ENCODE results near the gene TBC1D32.
"Not testable (repeated sequence)": the region's sequence is repeated elsewhere in the genome, so short reads cannot be mapped to it uniquely, and the experiment has no call there.

TBC1D32 gene

DNA sequence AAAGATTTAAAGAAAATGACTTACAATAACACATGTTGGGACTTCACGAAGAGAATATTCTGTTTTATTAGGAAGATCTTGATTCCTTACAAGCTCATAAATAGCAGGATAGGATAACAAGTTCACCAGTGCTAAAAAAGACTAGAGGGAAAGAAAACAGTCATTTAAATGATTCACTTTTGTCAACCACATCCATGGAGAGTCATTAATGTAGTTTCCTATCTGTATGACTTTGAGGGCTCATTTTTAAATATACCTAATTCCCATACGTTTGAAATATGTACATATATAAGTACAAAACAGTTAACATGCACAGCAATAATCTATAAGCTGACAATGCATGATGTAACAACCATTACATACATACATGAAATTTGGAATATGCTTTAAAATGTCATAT, 111.1 kb downstream of the TBC1D32 start:
- Mint-ChIP-seq H3K4me1 (ENCODE audit: low read depth) (no peaks in the 10 kb centered on the region), H3K27ac (no peak overlapping the region), H3K36me3 (ENCODE audit: low read depth) (peaks cover 46% of the 10 kb centered on the region), H3K27me3 (no peaks in the 10 kb centered on the region), H3K4me3 (no peak overlapping the region), H3K9me3 (peaks cover 7% of the 10 kb centered on the region)
- no peak for DNase-seq

DNA sequence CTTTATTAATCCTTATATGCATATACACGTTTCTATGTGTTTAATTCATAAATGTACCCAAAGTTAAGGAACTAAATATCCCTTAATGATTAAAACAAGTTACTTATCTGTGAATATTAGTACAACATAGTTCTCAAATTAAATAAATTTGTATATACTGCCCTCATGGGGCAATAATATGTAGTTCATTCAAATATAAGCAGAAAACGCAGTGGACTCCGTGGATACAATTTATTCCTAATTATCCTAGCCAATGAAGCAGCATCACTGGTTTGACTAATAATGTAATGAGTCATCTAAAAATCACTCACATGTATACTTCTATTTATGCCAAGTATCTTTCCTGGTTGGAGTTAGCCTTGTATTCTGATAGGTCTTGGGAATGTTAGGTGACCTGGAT, 111.6 kb downstream of the TBC1D32 start:
- Mint-ChIP-seq H3K36me3 (ENCODE audit: low read depth) (peaks cover 51% of the 10 kb centered on the region), H3K27me3 (no peaks in the 10 kb centered on the region), H3K4me1 (ENCODE audit: low read depth) (no peaks in the 10 kb centered on the region), H3K9me3 (peaks cover 10% of the 10 kb centered on the region), H3K4me3 (no peak overlapping the region), H3K27ac (no peak overlapping the region)
- no peak for DNase-seq

- H3K4me1 Mint-ChIP-seq (ENCODE audit: low read depth) = no peaks in the 10 kb centered on the region
- H3K9me3 Mint-ChIP-seq = peaks cover 38% of the 10 kb centered on the region
- H3K4me3 Mint-ChIP-seq = no peak overlapping the region
- peaks cover 90% of the 10 kb centered on the region for H3K36me3 Mint-ChIP-seq (ENCODE audit: low read depth)
- DNase-seq = no peak
- H3K27me3 Mint-ChIP-seq = no peaks in the 10 kb centered on the region
- no peak overlapping the region for H3K27ac Mint-ChIP-seq
These were observed 117.4 kb downstream of the TBC1D32 start for GRCh38 chr6:121216928-121217327.

DNA sequence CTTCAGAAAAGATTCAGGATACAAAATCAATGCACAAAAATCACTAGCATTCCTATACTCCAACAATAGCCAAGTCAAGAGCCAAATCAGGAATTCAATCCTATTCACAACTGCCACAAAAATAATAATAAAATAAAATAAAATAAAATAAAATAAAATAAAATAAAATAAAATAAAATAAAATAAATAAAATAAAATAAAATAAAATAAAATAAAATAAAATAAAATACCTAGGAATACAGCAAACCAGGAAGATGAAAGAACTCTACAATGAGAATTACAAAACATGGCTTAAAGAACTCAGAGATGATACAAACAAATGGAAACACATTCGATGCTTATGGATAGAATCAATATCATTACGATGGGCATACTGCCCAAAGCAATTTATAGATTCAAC, 120.9 kb downstream of the TBC1D32 start:
- H3K36me3 Mint-ChIP-seq (ENCODE audit: low read depth) = peaks cover 79% of the 10 kb centered on the region
- H3K4me1 Mint-ChIP-seq (ENCODE audit: low read depth); H3K27me3 Mint-ChIP-seq; DNase-seq; H3K4me3 Mint-ChIP-seq; H3K27ac Mint-ChIP-seq: not testable (repeated sequence)
- H3K9me3 Mint-ChIP-seq = peaks cover 31% of the 10 kb centered on the region

- Mint-ChIP-seq H3K27me3 (no peaks in the 10 kb centered on the region), H3K4me1 (ENCODE audit: low read depth) (no peaks in the 10 kb centered on the region), H3K36me3 (ENCODE audit: low read depth) (peaks cover 65% of the 10 kb centered on the region), H3K27ac (no peak overlapping the region), H3K9me3 (peaks cover 18% of the 10 kb centered on the region), H3K4me3 (no peak overlapping the region)
- DNase-seq = no peak
These were observed 123.3 kb downstream of the TBC1D32 start for GRCh38 chr6:121210943-121211342.

DNA sequence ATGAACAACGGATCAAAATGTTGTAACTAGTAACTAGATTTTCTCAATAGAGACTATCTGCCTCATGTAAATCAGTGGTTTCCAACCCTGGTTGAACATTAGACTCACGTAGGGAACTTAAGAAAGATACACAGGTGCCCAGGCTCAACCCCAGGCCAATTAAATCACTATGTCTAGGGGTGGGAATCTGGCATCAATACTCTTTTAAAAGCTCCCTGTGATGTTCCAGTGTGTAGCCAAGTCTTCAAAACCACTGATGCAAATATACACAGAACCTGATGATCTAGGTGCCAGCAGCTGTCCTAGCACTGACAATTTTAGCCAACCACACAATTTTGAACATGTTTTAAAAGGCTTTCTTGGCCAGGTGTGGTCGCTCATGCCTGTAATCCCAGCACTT, 128.7 kb downstream of the TBC1D32 start:
- H3K4me1 Mint-ChIP-seq (ENCODE audit: low read depth) = no peaks in the 10 kb centered on the region
- H3K27ac Mint-ChIP-seq = no peak overlapping the region
- H3K36me3 Mint-ChIP-seq (ENCODE audit: low read depth) = peaks cover 29% of the 10 kb centered on the region
- H3K27me3 Mint-ChIP-seq = no peaks in the 10 kb centered on the region
- H3K4me3 Mint-ChIP-seq = no peak overlapping the region
- no peak for DNase-seq
- H3K9me3 Mint-ChIP-seq = no peaks in the 10 kb centered on the region

DNA sequence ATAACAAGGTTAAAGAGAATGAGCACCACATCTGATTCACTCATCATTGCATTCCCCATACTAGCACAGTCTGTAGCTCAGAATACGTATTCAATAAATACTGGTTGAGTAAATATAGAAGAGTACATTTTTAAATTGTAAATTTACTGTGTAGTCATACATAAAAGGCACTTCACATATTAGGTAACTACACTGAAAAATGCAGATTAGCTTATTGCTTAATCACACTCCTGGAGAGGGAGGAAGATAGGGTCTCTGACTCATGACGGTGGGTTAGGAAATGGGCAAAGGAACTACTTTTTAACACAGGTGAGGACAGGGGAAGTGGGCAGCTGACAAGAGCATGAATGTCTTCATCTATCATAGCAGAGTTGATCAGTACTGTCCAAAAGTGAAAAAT, 133.2 kb downstream of the TBC1D32 start:
- no peak overlapping the region for H3K4me3 Mint-ChIP-seq
- H3K27me3 Mint-ChIP-seq = no peaks in the 10 kb centered on the region
- no peaks in the 10 kb centered on the region for H3K9me3 Mint-ChIP-seq
- no peaks in the 10 kb centered on the region for H3K4me1 Mint-ChIP-seq (ENCODE audit: low read depth)
- DNase-seq = no peak
- peaks cover 25% of the 10 kb centered on the region for H3K36me3 Mint-ChIP-seq (ENCODE audit: low read depth)
- no peak overlapping the region for H3K27ac Mint-ChIP-seq

- not testable (repeated sequence) for H3K4me1 Mint-ChIP-seq (ENCODE audit: low read depth); H3K9me3 Mint-ChIP-seq; DNase-seq; H3K27me3 Mint-ChIP-seq; H3K27ac Mint-ChIP-seq; H3K4me3 Mint-ChIP-seq
- peaks cover 26% of the 10 kb centered on the region for H3K36me3 Mint-ChIP-seq (ENCODE audit: low read depth)
These were observed 138.2 kb downstream of the TBC1D32 start for GRCh38 chr6:121196042-121196441.

DNA sequence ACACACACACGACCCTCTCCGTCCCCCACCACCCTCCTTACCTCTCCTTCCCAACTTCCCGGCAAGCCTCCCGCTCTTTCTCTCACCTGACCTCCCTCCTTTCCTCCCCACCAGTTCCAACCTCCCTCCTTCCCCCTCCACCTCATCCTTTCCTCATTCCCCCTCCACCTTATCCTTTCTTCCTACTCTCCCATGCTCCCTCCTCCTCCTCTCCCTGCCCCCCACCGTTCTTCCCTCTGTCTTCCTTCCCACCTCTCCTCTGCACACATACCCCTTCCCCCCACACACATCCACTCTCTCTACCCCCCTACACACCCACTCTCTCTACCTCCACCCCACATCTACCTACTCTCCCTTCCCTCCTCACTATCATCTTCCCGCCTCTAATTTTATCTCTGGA, 144.2 kb downstream of the TBC1D32 start:
- Mint-ChIP-seq H3K4me1 (ENCODE audit: low read depth) (no peaks in the 10 kb centered on the region), H3K36me3 (ENCODE audit: low read depth) (no peaks in the 10 kb centered on the region)

GRCh38 chr6:121188356-121188755, 145.9 kb downstream of the TBC1D32 start:
- no peak overlapping the region for H3K27ac Mint-ChIP-seq
- peaks cover 2% of the 10 kb centered on the region for H3K36me3 Mint-ChIP-seq (ENCODE audit: low read depth)
- no peaks in the 10 kb centered on the region for H3K27me3 Mint-ChIP-seq
- no peak overlapping the region for H3K4me3 Mint-ChIP-seq
- H3K9me3 Mint-ChIP-seq = no peaks in the 10 kb centered on the region
- DNase-seq = no peak
- H3K4me1 Mint-ChIP-seq (ENCODE audit: low read depth) = no peaks in the 10 kb centered on the region

More for the DNA sequence above, 144.2 kb downstream of the TBC1D32 start:
- Mint-ChIP-seq H3K9me3 (no peaks in the 10 kb centered on the region), H3K27me3 (no peaks in the 10 kb centered on the region), H3K4me3 (no peak overlapping the region), H3K27ac (no peak overlapping the region)
- no peak for DNase-seq

- Mint-ChIP-seq H3K4me1 (ENCODE audit: low read depth) (no peaks in the 10 kb centered on the region), H3K4me3 (no peak overlapping the region), H3K27ac (no peak overlapping the region), H3K9me3 (no peaks in the 10 kb centered on the region), H3K36me3 (ENCODE audit: low read depth) (peaks cover 5% of the 10 kb centered on the region), H3K27me3 (no peaks in the 10 kb centered on the region)
- DNase-seq = no peak
These were observed 146.5 kb downstream of the TBC1D32 start for GRCh38 chr6:121187833-121188200.

GRCh38 chr6:121187200-121187832, 147.0 kb downstream of the TBC1D32 start:
- H3K27ac Mint-ChIP-seq = no peak overlapping the region

GRCh38 chr6:121183742-121184141, 150.5 kb downstream of the TBC1D32 start:
- Mint-ChIP-seq H3K36me3 (ENCODE audit: low read depth) (peaks cover 30% of the 10 kb centered on the region), H3K27ac (no peak overlapping the region), H3K27me3 (no peaks in the 10 kb centered on the region), H3K4me1 (ENCODE audit: low read depth) (no peaks in the 10 kb centered on the region), H3K9me3 (peaks cover 12% of the 10 kb centered on the region), H3K4me3 (no peak overlapping the region)
- DNase-seq = no peak

More at GRCh38 chr6:121187200-121187832, 147.0 kb downstream of the TBC1D32 start:
- Mint-ChIP-seq H3K9me3 (no peaks in the 10 kb centered on the region), H3K36me3 (ENCODE audit: low read depth) (peaks cover 5% of the 10 kb centered on the region), H3K4me3 (no peak overlapping the region), H3K27me3 (no peaks in the 10 kb centered on the region), H3K4me1 (ENCODE audit: low read depth) (no peaks in the 10 kb centered on the region)
- no peak for DNase-seq

DNA sequence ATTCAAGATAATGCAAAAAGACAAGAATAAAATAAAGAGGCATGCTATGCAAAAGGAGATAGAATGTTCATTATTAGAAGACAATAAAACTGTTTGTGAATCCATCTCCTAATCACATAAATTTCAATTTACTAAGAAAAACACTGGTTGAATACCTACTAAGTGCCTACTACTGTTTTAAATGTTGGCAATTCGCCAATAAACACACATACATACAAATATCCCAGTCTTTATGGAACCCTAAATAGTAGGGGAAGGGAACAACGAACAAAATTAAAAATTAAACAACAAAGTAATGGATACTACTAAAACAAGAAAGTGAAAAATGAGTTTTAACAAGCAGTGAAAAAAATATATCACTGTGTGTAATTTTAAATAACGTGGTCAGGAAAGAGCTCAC, 158.5 kb downstream of the TBC1D32 start:
- H3K9me3 Mint-ChIP-seq = peaks cover 14% of the 10 kb centered on the region
- H3K4me3 Mint-ChIP-seq = no peak overlapping the region
- H3K27me3 Mint-ChIP-seq = no peaks in the 10 kb centered on the region
- H3K27ac Mint-ChIP-seq = no peak overlapping the region
- peaks cover 44% of the 10 kb centered on the region for H3K36me3 Mint-ChIP-seq (ENCODE audit: low read depth)
- H3K4me1 Mint-ChIP-seq (ENCODE audit: low read depth) = no peaks in the 10 kb centered on the region
- no peak for DNase-seq

- not testable (repeated sequence) for H3K27ac Mint-ChIP-seq; H3K27me3 Mint-ChIP-seq; DNase-seq; H3K4me3 Mint-ChIP-seq; H3K9me3 Mint-ChIP-seq; H3K4me1 Mint-ChIP-seq (ENCODE audit: low read depth)
- H3K36me3 Mint-ChIP-seq (ENCODE audit: low read depth) = peaks cover 32% of the 10 kb centered on the region
These were observed 161.8 kb downstream of the TBC1D32 start for GRCh38 chr6:121172451-121172850.

GRCh38 chr6:121171879-121172278, 162.4 kb downstream of the TBC1D32 start:
- DNase-seq = no peak
- Mint-ChIP-seq H3K36me3 (ENCODE audit: low read depth) (peaks cover 27% of the 10 kb centered on the region), H3K4me1 (ENCODE audit: low read depth) (no peaks in the 10 kb centered on the region), H3K4me3 (no peak overlapping the region), H3K9me3 (no peaks in the 10 kb centered on the region), H3K27ac (no peak overlapping the region), H3K27me3 (no peaks in the 10 kb centered on the region)
